EL (cell line): Measurements from ENCODE around the gene LAYN.
A peak's percentile ranks its signal among the peaks of the same experiment; 100 is the strongest.

Experiments
- DNase-seq: peaks from one replicate; pipeline ENCODE4 v3.0.0-alpha.2; 2016

LAYN gene

DNA sequence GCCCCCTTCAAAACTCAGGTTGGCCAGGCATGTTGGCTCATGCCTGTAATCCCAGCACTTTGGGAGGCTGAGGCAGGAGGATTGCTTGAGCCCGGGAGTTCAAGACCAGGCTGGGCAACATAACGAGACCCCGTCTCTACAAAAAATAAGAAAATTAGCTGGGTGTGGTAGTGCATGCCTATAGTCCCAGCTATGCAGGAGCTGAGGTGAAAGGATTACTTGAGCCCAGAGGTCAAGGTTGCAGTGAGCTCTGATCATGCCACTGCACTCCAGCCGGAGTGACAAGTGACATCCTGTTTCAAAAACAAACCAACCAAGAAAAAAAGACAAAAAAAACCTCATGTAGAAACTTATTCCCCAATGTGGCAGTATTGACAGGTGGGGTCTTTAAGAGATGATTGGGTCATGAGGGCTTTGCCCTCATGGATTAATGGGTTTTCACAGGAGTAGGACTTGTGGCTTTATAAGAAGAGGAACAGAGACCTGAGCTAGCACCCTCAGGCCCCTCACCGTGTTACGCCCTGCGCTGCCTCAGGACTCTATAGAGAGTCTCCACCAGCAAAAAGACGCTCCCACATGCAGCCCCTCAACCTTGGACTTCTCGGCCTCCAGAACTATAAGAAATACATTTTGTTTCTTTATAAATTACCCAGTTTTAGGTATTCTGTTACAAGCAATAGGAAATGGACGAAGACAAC is 22.3 kb downstream of the LAYN start:
- no peak for DNase-seq

DNA sequence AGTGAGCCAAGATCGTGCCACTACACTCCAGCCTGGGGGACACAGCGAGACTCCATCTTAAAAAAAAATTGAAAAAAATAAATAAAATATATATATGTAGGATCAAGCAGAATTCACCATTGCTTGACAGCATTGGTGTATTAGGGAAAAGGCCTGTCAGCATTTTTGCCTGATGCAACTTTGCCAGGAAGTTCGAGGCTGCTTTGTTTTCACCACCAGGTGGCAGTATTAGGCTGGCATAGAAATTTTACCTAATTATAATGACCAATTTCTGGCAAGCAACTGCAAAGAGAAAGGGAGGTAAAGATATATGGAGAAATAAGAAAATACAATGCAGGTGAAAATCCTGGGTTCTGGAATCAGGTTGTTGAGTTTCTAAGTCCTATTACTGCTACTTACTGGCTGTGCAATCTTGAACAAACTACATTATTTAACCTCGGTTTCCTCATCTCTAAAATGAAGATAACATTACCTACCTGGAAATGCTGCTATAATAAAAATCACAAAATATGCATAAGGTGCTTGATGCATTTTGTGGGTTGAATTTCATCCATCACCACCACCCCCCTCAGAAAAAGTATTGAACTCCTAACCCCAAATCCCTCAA is 24.7 kb downstream of the LAYN start:
- peak; percentile 74 for DNase-seq

DNA sequence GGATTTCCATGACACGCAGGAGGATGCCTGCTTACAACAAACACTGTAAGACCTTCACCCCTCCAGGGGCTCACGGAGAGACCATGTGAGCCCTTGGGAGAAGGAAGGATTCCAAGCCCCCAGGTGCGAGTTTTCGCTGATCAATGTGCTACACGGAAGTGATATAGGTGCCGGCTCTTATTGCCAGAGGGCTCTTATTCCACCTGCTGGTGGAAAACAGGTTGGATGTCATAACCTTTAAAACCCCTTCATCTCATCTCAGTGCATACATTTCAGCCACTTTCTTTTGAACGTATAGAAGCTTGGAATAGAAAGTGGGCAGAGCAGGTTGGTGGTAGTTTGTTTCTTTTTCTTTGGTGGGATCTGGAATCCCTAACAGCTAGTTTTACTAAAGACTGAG is 25.8 kb downstream of the LAYN start:
- no peak for DNase-seq

DNA sequence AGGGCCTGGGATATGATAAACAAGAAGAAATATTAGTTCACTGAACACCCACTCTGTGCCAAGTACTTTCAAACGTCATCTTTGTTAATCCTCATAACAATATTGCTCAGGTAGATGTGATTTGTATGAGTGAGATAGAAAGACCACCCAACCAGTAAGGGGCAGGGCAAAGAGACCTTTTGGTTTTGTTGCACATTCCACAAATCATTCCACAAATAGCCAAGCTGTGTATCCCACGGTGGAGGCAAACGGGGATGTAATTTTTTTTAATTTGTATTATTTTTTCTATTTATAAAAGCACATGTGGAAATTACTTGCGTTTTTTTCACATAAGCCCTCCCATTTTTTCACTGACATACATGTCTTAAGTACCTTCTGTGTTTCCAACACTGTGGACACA is 29.0 kb downstream of the LAYN start:
- DNase-seq, result peak; percentile 16

DNA sequence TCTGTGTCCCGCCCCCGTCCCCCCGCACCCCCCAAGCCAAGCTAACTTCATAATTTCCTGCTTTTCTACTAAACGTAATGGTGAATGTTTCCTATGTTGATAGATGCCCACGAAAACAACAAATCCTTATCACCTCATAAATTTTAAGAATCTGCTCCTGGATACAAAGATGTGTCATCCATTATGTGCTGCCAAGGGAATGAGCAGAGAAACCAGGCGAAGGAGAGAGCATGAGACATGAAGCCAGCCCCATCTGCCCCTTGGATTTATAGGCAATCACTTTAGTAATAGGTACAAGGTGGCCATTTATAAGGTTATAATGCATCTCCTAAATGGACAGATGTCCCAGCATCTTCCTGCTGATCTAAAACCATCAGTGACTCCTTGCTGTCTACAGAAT is 30.3 kb downstream of the LAYN start:
- peak; percentile 36 for DNase-seq

DNA sequence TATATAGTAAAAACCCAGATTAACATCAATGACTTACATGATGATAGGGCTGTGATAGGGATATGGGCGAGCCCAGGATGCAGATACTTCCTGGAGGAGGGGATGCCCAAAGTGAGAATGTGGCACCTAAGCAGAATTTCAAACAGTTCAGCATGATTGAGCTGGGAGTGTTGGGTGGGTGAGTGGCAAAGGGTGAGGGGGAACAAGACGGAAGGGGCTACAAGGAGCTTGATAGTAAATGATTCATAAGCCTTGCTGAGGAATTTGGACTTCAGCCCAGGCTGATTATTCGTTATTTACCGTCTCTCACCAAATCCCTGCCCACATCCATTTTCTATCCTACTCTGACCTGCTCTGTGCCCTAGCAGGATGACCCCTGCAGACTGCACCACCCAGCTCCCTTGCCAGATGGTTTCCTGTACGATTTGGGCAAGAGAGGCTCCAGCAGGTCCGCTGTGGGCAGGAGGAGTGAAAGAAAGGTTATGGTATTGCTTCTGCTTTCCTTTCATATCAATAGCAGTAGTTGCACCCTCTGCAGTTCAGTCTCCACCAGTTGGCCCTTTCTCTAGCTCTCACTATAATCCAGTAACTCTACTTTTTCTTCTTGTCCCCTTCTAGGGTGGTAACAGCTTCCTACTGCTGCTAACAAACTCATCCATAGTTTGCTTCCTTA is 31.4 kb downstream of the LAYN start:
- DNase-seq, result peak; percentile 42

DNA sequence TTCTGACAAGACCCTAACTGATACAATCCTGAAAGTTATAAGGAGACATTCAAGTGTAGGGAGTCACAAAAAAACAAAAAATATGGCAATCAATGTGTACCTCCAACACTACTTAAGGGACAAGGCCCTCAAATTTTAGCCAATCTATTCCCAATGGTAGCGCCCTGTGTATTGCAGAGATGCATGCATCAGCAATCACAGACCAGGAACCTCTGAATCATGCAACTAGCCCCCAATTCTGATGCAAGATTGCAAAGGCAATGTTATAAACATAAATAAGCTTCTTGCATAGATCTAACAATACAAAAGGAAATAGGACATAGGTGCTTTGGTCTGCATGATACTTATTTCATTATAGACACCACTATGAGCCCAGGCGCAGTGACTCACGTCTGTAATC is 32.1 kb downstream of the LAYN start:
- no peak for DNase-seq

DNA sequence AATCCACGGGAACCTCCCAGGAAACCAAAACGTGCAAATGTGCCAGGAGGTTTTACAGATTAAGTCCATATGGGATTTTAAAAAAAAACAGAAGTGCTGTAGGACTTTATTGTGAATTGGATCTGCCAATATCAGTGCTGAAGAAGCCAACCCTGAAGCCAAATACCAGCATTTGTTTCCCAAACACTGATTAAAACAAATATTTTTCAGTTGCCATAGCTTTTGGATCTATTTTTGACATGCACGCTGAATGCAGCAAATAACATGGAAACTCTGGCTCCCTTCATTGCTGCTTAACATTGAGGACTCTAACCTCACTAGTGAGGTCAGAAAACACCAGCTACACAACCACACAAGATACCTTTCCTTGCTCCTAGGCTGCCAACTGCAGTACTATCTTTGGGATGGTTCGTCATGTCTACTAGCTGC is 33.3 kb downstream of the LAYN start:
- no peak for DNase-seq

DNA sequence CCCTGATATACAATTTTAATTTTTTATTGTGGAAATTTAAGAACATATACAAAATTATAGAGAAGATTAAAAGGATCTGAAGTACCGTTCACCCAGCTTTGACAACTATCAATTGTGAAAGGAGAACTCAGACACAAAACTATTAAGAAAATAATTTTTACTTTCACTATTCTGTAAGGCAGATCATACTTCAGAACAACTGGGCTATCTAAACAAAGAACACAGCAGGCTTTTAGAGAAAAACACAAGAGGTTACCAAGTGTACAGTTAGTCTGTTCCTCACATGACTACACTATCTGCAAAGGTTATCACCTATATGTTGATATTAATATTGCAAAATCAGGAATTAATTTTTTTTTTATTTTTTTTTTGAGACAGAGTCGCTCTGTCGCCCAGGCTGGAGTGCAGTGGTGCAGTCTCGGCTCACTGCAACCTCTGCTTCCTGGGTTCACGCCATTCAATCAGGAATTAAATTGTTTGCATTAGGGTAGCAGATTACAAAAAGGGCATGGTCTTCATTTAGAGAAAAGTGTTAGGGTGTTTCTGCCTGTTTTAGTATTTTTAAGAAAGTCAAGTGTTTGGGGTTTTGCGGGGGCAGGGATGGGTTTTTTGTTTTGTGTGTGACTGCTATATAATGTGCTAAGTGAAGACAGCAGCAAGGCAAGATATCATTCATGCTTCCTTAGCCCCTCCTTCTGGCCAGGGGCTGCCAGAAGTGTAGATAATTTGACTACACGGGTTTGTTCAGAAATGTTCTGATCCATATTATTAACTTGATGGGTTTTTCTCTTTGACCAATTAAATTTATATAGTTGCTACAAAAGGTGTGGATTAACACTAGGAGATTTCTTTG is 34.1 kb downstream of the LAYN start:
- peak; percentile 21 for DNase-seq

DNA sequence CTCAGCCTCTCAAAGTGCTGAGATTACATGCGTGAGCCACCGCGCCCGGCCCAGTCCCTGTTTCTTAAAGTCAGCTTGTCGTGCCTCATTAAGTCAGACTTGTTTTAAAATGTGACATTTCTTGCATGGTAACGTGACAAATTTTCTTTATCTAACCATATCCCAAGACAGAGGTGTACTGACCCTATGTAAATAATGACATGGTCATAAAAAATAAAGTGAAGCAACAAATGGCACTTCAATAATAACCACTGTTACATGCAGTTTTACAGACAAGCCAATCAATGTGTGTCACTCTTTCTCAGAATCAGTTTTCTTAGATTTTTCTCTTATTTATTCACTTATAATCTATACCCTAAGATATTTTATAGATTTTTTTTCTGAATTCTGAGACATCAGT is 35.2 kb downstream of the LAYN start:
- DNase-seq, result no peak

DNA sequence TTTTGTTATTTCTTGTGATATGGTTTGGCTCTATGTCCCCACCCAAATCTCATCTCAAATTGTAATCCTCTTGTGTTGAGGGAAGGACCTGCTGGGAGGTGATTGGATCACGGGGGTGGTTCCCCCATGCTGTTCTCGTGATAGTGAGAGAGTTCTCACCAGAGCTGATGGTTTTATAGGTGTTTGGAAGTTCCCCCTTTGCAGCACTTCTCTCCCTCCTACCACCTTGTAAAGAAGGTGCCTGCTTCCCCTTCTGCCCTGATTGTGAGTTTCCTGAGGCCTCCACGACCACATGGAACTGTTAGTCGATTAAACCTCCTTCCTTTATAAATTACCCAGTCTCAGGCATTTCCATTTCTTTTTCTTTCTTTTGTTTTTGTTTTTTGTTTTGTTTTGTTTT is 37.3 kb downstream of the LAYN start:
- no peak for DNase-seq

DNA sequence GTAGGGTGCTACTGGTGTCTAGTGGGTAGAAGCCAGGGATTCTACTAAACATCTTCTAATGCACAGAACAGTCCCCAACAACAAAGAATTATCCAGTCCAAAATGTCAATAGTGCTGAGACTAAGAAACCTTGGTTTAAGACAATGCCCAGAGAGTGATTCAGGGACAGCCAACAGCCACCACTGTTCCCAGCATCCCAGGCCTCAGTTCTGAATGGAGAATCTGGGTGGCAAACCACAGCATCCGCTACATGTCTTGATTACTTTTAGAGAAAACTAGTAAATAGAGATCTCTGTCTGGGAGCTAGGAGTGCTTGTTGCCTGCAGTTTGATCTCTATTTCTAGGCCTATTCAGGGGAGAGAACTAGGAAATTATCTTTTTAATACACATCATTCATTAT is 40.8 kb downstream of the LAYN start:
- no peak for DNase-seq

DNA sequence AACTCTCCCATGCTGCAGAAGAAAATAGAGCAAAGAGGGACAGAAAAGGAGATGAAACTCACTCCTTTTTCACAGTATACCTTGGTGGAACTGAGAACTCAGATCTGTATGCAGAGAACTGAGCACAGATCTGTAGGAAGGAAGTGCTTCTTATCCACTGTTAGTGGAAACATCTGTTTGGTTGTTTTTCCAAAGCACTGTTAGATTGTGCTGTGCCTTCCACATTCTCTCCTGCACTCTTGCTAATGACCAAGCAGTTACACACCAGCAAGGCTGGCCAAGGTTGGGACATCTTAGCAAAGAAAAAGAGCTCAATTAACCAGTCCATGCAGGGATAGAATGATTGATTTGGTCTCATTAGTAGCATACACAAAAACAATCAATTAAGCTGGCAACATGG is 41.6 kb downstream of the LAYN start:
- DNase-seq, result no peak

DNA sequence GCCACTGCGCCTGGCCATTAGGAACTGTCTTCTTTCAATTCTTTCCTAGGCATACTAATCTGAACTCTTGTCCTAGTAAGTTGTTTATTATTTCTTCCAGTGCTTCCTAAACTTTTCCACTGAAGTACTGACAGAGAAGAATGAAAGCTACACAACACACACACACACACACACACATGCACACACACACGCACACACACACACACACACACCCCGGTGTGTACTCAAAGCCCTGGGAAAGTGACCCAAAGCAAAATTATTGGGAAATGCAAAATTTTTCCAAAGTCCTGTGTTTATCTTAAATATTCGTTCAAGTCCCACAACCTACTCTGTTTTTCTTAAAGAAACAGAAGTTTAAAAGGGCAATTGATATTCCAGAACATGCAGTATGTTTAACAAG is 42.4 kb downstream of the LAYN start:
- DNase-seq, result no peak

DNA sequence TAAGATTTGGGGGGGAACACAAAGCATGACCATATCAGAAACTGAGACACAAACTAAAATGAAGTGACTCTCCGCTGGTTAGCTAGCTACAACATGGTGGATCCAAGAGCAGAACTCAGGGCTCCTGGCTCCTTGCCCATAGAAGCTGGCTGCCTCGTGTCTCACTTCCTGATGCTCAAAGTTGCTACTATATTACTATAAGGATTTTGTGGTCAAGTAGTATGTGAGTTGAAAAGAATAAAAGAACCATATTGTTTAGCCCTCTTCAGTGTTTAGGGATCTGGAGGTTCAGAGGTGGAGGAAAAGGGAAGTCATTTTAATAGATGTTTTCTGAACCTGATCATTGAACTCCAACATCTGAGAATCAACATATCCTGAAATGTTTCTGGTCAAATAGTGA is 44.9 kb downstream of the LAYN start:
- DNase-seq, result peak; percentile 76

DNA sequence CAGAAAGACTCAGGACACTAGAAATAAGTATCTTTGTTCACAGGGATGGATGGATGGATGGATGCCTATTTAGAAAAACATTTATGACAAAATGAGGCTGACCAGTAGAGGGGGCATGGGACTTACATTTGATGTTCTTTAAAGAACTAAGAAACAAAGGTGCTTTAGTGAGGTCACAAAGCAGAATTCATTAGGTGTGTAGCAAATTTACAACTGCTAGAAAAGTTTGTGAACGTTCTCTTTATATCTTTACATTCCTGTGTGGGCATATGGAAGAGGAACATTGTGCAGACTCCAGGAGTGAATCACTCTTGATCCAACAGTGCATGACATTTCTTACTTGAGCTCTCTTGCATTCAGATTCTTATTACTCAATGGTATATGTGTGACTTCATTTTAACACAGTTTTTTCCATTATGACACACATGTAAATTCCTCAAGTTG is 45.9 kb downstream of the LAYN start:
- DNase-seq, result peak; percentile 53

DNA sequence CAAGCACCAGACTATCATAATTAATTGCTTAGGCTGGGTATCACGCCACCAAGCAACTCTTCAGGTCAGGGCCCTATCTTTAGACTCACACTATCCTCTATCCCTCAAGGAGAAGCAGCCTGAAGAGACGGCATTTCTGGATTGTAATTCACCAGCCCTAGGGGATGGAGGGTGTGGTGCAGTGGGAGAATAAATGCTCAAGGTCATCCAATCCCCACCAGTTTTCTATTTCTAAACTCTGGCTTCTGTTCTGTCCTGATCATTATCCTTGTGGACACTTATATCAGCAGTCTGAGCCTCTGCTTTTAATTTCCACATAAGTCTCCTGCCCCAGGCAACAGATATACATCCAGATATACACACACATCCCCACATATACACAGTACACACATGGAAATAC is 48.6 kb downstream of the LAYN start:
- DNase-seq, result no peak

DNA sequence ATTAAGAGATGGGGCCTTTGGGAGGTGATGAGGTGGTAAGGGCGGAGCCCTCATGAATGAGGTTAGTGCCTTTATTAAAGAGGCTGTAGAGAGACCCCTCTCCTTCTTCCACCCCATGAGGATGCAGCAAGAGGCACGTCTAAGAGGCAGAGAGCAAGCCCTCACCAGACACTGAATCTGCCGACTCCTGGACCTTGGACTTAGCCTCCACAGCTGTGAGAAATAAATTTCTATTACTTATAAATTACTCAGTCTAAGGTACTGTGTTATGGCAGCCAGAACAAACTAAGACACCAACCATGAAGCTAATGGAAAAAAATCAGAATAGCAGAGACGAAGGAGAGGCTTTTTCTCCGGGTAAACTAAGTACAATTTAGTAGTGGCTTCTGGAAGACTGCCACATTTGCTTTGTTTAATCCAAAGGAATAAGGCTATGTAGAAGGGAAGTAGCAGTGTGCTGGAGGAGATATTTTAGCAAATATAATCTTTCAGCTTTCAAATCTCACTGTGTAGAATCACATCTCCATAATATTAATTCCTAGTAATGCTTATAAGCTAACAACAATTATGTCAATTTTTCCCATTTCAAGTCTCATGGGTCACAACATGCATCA is 49.5 kb downstream of the LAYN start:
- no peak for DNase-seq

DNA sequence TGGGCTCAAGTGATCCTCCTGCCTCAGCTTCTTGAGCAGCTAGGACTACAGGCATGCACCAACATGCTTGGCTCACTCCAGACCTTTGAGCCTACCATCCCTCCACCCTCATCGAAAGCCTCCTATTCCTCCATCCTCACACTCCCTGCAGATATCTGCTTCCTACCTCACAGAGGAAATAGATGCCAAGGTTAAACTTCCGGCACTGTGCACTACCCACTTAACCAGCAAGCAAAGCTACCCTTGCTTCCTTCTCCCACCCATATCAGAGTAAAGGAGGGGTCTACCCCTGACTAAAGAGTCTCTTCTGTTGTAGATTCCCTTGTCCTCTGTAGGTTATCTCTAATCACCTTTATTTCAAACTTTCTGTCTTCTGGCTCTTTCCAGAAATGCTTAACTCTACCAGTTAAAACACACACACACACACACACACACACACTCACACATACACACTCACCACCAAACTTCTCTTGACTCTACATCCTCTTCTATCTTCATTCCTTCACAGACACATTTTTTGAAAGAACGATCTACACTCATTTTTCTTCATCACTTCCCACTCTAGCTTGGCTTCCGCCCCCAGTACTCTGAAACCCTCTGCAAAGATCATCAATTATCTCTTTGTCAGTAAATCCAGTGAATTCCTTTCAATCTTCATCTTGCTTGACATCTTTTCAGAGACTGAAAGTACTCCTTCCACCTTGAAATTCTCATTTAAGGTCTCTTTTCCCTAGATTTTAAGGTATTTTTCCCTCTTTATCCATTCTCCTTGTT is 50.9 kb downstream of the LAYN start:
- DNase-seq, result no peak

DNA sequence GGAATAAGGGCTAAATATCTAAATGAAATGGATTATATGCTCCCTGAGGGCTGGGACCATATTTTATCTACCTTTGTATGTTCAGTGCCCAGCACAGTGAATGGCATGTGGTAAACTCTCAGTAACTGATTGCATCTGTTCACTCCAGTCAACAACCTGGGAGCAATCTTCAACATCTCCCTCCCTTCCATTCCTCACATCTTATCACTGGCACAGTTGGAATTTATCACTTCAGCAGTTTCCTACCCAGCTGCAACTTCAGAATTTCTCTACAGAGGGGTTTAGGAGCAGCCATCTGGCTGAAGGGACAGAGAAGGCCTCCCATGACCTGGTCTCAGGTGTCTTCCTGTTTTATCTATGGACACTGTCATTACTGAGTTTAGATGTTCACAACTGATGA is 52.0 kb downstream of the LAYN start:
- DNase-seq, result no peak

DNA sequence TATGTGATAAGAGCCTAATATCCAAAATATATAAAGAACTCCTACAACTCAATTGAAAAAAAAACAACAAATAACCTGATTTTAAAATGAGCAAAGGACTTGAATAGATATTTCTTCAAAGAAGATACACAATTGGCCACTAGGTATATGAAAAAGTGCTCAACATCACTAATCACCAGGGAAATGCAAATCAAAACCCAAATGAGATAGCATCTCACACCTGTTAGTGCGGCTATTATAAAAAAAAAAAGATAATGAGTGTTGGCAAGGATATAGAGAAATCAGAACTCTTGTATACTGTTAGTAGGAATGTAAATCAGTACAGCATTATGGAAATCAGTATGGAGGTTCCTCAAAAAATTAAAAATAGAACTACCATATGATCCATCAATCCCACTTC is 55.8 kb downstream of the LAYN start:
- no peak for DNase-seq

DNA sequence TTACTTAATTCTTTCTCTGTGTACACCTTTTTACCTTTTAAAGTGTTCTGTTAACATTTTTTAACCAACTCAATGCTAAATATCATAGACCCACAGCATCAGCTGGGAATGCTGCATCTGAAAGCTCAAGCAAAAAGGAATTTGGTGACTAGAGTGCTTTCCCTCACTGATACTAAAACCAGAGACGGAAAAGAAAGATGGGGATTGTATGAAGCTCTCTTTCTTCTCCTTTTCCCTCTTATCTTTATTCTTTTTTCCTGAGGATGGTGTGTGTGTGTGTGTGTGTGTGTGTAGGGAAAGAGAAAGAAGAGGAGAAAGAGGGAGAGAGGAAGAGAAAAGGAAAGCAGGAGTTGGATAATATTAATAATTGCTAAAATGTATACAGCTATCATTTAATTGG is 57.6 kb downstream of the LAYN start:
- DNase-seq, result no peak
